IMR-90 (cell line): ENCODE data around the gene COL5A2. TPM values are rescaled to one million over a fixed set of nuclear protein-coding genes. Genes with fewer than 3 reads are reported as not detected.

Experiments
- ATAC-seq: fragments of 200-7000 bp; cut with Tn5 transposase; 2 replicates; pipeline ENCODE4 v1.9.1; 2020; ENCODE audit warnings: low read depth, mild to moderate bottlenecking, moderate library complexity
- BruUV-seq: library from RNA; stranded (reverse); fragments of 400-500 nt; replicated peaks from 2 replicates; lab custom pipeline; 2021; lab: Mats Ljungman, UMichigan
- CTCF ChIA-PET: fragments of 300-600 bp; formaldehyde crosslinking; extraction: SDS; loops from one replicate; lab custom pipeline; 2021; ENCODE audit warnings: antibody characterized with exemption; lab: Yijun Ruan, JAX
- POLR2A ChIA-PET: fragments of 300-600 bp; sonication (Branson Sonifier 250); formaldehyde crosslinking; loops from one replicate; lab custom pipeline; 2022; ENCODE audit warnings: antibody characterized with exemption; ENCODE audit not compliant: unreplicated experiment; lab: Charles Lee
- DNase-seq: peaks from one replicate; pipeline ENCODE4 v3.0.0; 2013
- H2AFZ ChIP-seq: replicated peaks from 2 replicates; pipeline ENCODE3; 2013; ENCODE audit warnings: low read length, mild to moderate bottlenecking; ENCODE audit not compliant: poor library complexity
- H2AK5ac ChIP-seq: 2 replicates; pipeline ENCODE4 v1.6.1; 2013; ENCODE audit warnings: low read depth, low read length, inconsistent platforms
- H2AK9ac ChIP-seq: replicated peaks from 2 replicates; pipeline ENCODE3; 2013; ENCODE audit warnings: mild to moderate bottlenecking, low read depth, low read length, moderate library complexity; ENCODE audit not compliant: poor library complexity
- H2BK120ac ChIP-seq: 2 replicates; pipeline ENCODE4 v1.6.1; 2013; ENCODE audit warnings: low read depth, low read length, inconsistent platforms
- H2BK15ac ChIP-seq: 3 replicates; pipeline ENCODE4 v1.6.1; 2013; ENCODE audit warnings: low read depth, low read length, inconsistent platforms
- H2BK20ac ChIP-seq: 2 replicates; pipeline ENCODE4 v1.6.1; 2013; ENCODE audit warnings: low read depth, mild to moderate bottlenecking, inconsistent platforms, low read length, moderate library complexity
- H2BK5ac ChIP-seq: 2 replicates; pipeline ENCODE4 v1.6.1; 2013; ENCODE audit warnings: mild to moderate bottlenecking, low read depth, low read length, inconsistent platforms; ENCODE audit not compliant: poor library complexity, severe bottlenecking
- H3K14ac ChIP-seq: replicated peaks from 2 replicates; pipeline ENCODE4 v1.6.1; 2013; ENCODE audit warnings: low read depth, low read length, inconsistent platforms
- H3K18ac ChIP-seq: 2 replicates; pipeline ENCODE4 v1.6.1; 2013; ENCODE audit warnings: low read depth, low read length, control low read depth
- H3K23ac ChIP-seq: 2 replicates; pipeline ENCODE4 v1.6.1; 2013; ENCODE audit warnings: low read depth, low read length, inconsistent platforms
- H3K27ac ChIP-seq: 2 replicates; pipeline ENCODE4 v1.5.1; 2013; ENCODE audit warnings: mild to moderate bottlenecking, control low read depth, low read length; ENCODE audit not compliant: insufficient read depth
- H3K27me3 ChIP-seq: 2 replicates; pipeline ENCODE4 v1.6.1; 2013; ENCODE audit warnings: low read length; ENCODE audit not compliant: control insufficient read depth, insufficient read depth
- H3K36me3 ChIP-seq: 2 replicates; pipeline ENCODE4 v1.6.1; 2013; ENCODE audit warnings: low read length, mixed read lengths; ENCODE audit not compliant: control insufficient read depth, insufficient read depth
- H3K4ac ChIP-seq: 2 replicates; pipeline ENCODE4 v1.6.1; 2013; ENCODE audit warnings: low read depth, low read length, inconsistent platforms
- H3K4me1 ChIP-seq: 2 replicates; pipeline ENCODE4 v1.6.1; 2013; ENCODE audit warnings: low read length, mixed read lengths; ENCODE audit not compliant: control insufficient read depth, insufficient read depth
- H3K4me2 ChIP-seq: 2 replicates; pipeline ENCODE4 v1.6.1; 2013; ENCODE audit warnings: low read depth, mild to moderate bottlenecking, control low read depth, low read length, moderate library complexity
- H3K4me3 ChIP-seq: 2 replicates; pipeline ENCODE4 v1.5.1; 2013; ENCODE audit warnings: low read depth, mild to moderate bottlenecking, control low read depth, low read length, moderate library complexity; ENCODE audit not compliant: insufficient read depth
- H3K56ac ChIP-seq: 2 replicates; pipeline ENCODE4 v1.6.1; 2013; ENCODE audit warnings: low read length, inconsistent platforms; ENCODE audit not compliant: insufficient read depth; ENCODE audit errors: extremely low read depth
- H3K79me1 ChIP-seq, 2 experiments: 2 replicates each; pipeline ENCODE4 v1.6.1; 2013; ENCODE audit warnings: low read length in 2 of 2, inconsistent platforms in 1 of 2, low read depth in 1 of 2
- H3K9ac ChIP-seq: 2 replicates; pipeline ENCODE4 v1.6.1; 2013; ENCODE audit warnings: low read depth, low read length, control low read depth
- H3K9me1 ChIP-seq: 2 replicates; pipeline ENCODE4 v1.6.1; 2013; ENCODE audit warnings: low read length, inconsistent platforms; ENCODE audit not compliant: insufficient read depth
- H3K9me3 ChIP-seq: 2 replicates; pipeline ENCODE4 v1.6.1; 2013; ENCODE audit warnings: low read length; ENCODE audit not compliant: control insufficient read depth, insufficient read depth
- H4K20me1 ChIP-seq: 2 replicates; pipeline ENCODE4 v1.6.1; 2013; ENCODE audit warnings: low read length, inconsistent platforms; ENCODE audit not compliant: insufficient read depth
- H4K5ac ChIP-seq: 2 replicates; pipeline ENCODE4 v1.6.1; 2013; ENCODE audit warnings: mild to moderate bottlenecking, low read depth, low read length, control low read depth
- H4K8ac ChIP-seq, 2 experiments: 2 replicates each; pipeline ENCODE4 v1.6.1; 2013; ENCODE audit warnings: low read depth in 2 of 2, low read length in 2 of 2, control low read depth in 1 of 2, inconsistent platforms in 1 of 2
- H4K91ac ChIP-seq: 2 replicates; pipeline ENCODE4 v1.6.1; 2013; ENCODE audit warnings: low read depth, low read length, inconsistent platforms; ENCODE audit not compliant: insufficient read depth
- BHLHE40 ChIP-seq: fragments of 150-350 bp; IDR thresholded peaks from 2 replicates; pipeline ENCODE4 v1.6.1; 2016; ENCODE audit warnings: mild to moderate bottlenecking, low read depth, low read length
- CEBPB ChIP-seq: IDR thresholded peaks from 2 replicates; pipeline ENCODE4 v1.6.1; 2012; ENCODE audit warnings: low read depth, low read length, improper control_type of control experiment
- CHD1 ChIP-seq: IDR thresholded peaks from 2 replicates; pipeline ENCODE4 v1.6.1; 2012; ENCODE audit warnings: low read depth, low read length, improper control_type of control experiment
- CTCF ChIP-seq: conservative IDR thresholded peaks from 2 replicates; pipeline ENCODE4 v1.5.1; 2012; ENCODE audit warnings: mild to moderate bottlenecking, low read depth, low read length, improper control_type of control experiment
- ELK1 ChIP-seq: fragments of 150-350 bp; IDR thresholded peaks from 2 replicates; pipeline ENCODE4 v1.6.1; 2016; ENCODE audit warnings: low read depth, mild to moderate bottlenecking, low read length, moderate library complexity, borderline replicate concordance
- FOS ChIP-seq: fragments of 150-350 bp; IDR thresholded peaks from 2 replicates; pipeline ENCODE4 v1.6.1; 2016; ENCODE audit warnings: low read depth, low read length
- MAFK ChIP-seq: IDR thresholded peaks from 2 replicates; pipeline ENCODE4 v1.6.1; 2012; ENCODE audit warnings: low read depth, low read length, improper control_type of control experiment
- MAZ ChIP-seq: IDR thresholded peaks from 2 replicates; pipeline ENCODE4 v1.6.1; 2012; ENCODE audit warnings: low read depth, mild to moderate bottlenecking, low read length, improper control_type of control experiment, moderate library complexity, borderline replicate concordance
- MXI1 ChIP-seq: IDR thresholded peaks from 2 replicates; pipeline ENCODE4 v1.6.1; 2012; ENCODE audit warnings: low read depth, mild to moderate bottlenecking, low read length, moderate library complexity, borderline replicate concordance
- NFE2L2 ChIP-seq: fragments of 150-350 bp; IDR thresholded peaks from 2 replicates; pipeline ENCODE4 v1.6.1; 2016; ENCODE audit warnings: low read depth, mild to moderate bottlenecking, low read length
- POLR2A ChIP-seq: IDR thresholded peaks from 2 replicates; pipeline ENCODE4 v1.6.1; 2012; ENCODE audit warnings: mild to moderate bottlenecking, low read depth, low read length
- RAD21 ChIP-seq: IDR thresholded peaks from 2 replicates; pipeline ENCODE4 v1.6.1; 2012; ENCODE audit warnings: low read length, improper control_type of control experiment
- RCOR1 ChIP-seq: IDR thresholded peaks from 2 replicates; pipeline ENCODE4 v1.6.1; 2012; ENCODE audit warnings: mild to moderate bottlenecking, low read length, improper control_type of control experiment; ENCODE audit not compliant: insufficient replicate concordance
- RFX5 ChIP-seq: IDR thresholded peaks from 2 replicates; pipeline ENCODE4 v1.8.0; 2012; ENCODE audit warnings: low read depth, mild to moderate bottlenecking, low read length, moderate library complexity
- SMC3 ChIP-seq: fragments of 150-350 bp; IDR thresholded peaks from 2 replicates; pipeline ENCODE4 v1.6.1; 2016; ENCODE audit warnings: low read depth, mild to moderate bottlenecking, antibody characterized with exemption, low read length, moderate library complexity
- WGBS, 2 experiments: methylation state at CpG; one replicate each; pipeline versions ENCODE4 v1.1.5 to v1.1.7; 2013; ENCODE audit warnings: missing lambda C conversion rate in 2 of 2; ENCODE audit not compliant: insufficient read length in 1 of 2; ENCODE audit errors: extremely low coverage in 2 of 2; 5-methylcytosine and 5-hydroxymethylcytosine counted together
- dilution Hi-C: fragments of 300-500 bp; cut with HindIII; formaldehyde crosslinking; loops from one replicate; pipeline ENCODE4 v1.14.3; 2018; ENCODE audit warnings: low sequenced_read_pairs; ENCODE audit not compliant: unreplicated experiment
- in situ Hi-C: fragments of 300-500 bp; cut with MboI; formaldehyde crosslinking; loops from 3 replicates; pipeline ENCODE4 v1.14.3; 2019; ENCODE audit warnings: low sequenced_read_pairs, inconsistent platforms, mixed read lengths
- intact Hi-C: fragments of 100-400 bp; cut with micrococcal nuclease; formaldehyde crosslinking; loops from 2 replicates; pipeline ENCODE4 v1.10.0; 2022
- polyA plus RNA-seq, 3 experiments: library from polyadenylated mRNA; depleted of rRNA; stranded (reverse); fragments of >200 nt; gene quantifications; 2 replicates each; pipeline ENCODE4 v1.2.3, GENCODE V29; 2012; ENCODE audit warnings: low replicate concordance in 1 of 3
- total RNA-seq: library from RNA; depleted of rRNA; stranded (reverse); fragments of >200 nt; gene quantifications from 2 replicates; pipeline ENCODE4 v1.2.3, GENCODE V29; 2012
- TF ChIP-seq, protein P1 (sequence below): fragments of 150-350 bp; IDR thresholded peaks from 2 replicates; pipeline ENCODE4 v1.6.1; 2017; ENCODE audit warnings: mild to moderate bottlenecking, antibody characterized with exemption, low read length, low read depth

COL5A2 gene
- total and polyA plus RNA-seq, 2 of the 4 experiments (the other 2 are of a cell fraction): 181 to 257 TPM

GRCh38 chr2:189020179-189020578, 159.4 kb downstream of the COL5A2 start:
- Histone ChIP-seq H3K14ac (no peak overlapping the region), H3K9me3 (no peaks in the 10 kb centered on the region), H3K79me1 (peaks cover 0 to 5% of the 10 kb centered on the region in 2 experiments; a peak in 1 of 4 replicates), H3K36me3 (no peaks in the 10 kb centered on the region), H3K27ac (0 out of 2 replicates have a peak overlapping the region, but pooled peaks have one; percentile 26), H2BK15ac (peak overlapping the region; percentile 18; the same call in 1 of the 3 replicates), H3K4me2 (no peak overlapping the region), H2AK5ac (peak overlapping the region; percentile 39; the same call in 1 of the 2 replicates), H3K9me1 (peaks cover 2% of the 10 kb centered on the region; the same call in 1 of the 2 replicates), H3K27me3 (no peaks in the 10 kb centered on the region), H2BK120ac (peak overlapping the region; percentile 21), H4K91ac (0 out of 2 replicates have a peak overlapping the region, but pooled peaks have one; percentile 9), H2BK20ac (no peak overlapping the region), H4K20me1 (no peaks in the 10 kb centered on the region), H3K4ac (peak overlapping the region; percentile 46), H3K9ac (no peak overlapping the region), H2AK9ac (peak overlapping the region; percentile 13), H2BK5ac (peak overlapping the region; percentile 73), H3K4me3 (no peak overlapping the region), H4K8ac (no peak overlapping the region), H3K4me1 (peaks cover 12% of the 10 kb centered on the region), H3K23ac (no peak overlapping the region), H4K5ac (no peak overlapping the region), H2AFZ (no peak overlapping the region), H3K56ac (no peak overlapping the region), H3K18ac (no peak overlapping the region)
- no TSS peak for BruUV-seq
- ChIA-PET POLR2A (no interaction called here), CTCF (interaction anchor here (0.6 kb wide), 1 partner anchor 172 kb away, joined by 3 read pairs; no protein-coding TSS in a partner anchor)
- intact Hi-C loops (no loop called here), in situ Hi-C loops (no loop called here), dilution Hi-C loops (no loop called here)
- DNase-seq (no peak), ATAC-seq (no peak; the same call in 1 of the 2 replicates)
- WGBS, 2 experiments: no CpG with 5 or more reads among the region's 1 CpG
- no peak for TF ChIP-seq ELK1
- no peak for TF ChIP-seq FOS
- no peak for TF ChIP-seq CEBPB
- TF ChIP-seq MAFK: no peak
- TF ChIP-seq POLR2A: no peak
- TF ChIP-seq RFX5: no peak
- TF ChIP-seq BHLHE40: no peak
- TF ChIP-seq CHD1: no peak
- TF ChIP-seq RAD21: no peak
- no peak for TF ChIP-seq MXI1
- TF ChIP-seq SMC3: no peak
- TF ChIP-seq, protein P1, sequence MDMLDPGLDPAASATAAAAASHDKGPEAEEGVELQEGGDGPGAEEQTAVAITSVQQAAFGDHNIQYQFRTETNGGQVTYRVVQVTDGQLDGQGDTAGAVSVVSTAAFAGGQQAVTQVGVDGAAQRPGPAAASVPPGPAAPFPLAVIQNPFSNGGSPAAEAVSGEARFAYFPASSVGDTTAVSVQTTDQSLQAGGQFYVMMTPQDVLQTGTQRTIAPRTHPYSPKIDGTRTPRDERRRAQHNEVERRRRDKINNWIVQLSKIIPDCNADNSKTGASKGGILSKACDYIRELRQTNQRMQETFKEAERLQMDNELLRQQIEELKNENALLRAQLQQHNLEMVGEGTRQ: no peak
- no peak for TF ChIP-seq CTCF
- TF ChIP-seq RCOR1: no peak
- no peak for TF ChIP-seq NFE2L2
- no peak for TF ChIP-seq MAZ
